Measurements from ENCODE around the gene HJURP.

DNA sequence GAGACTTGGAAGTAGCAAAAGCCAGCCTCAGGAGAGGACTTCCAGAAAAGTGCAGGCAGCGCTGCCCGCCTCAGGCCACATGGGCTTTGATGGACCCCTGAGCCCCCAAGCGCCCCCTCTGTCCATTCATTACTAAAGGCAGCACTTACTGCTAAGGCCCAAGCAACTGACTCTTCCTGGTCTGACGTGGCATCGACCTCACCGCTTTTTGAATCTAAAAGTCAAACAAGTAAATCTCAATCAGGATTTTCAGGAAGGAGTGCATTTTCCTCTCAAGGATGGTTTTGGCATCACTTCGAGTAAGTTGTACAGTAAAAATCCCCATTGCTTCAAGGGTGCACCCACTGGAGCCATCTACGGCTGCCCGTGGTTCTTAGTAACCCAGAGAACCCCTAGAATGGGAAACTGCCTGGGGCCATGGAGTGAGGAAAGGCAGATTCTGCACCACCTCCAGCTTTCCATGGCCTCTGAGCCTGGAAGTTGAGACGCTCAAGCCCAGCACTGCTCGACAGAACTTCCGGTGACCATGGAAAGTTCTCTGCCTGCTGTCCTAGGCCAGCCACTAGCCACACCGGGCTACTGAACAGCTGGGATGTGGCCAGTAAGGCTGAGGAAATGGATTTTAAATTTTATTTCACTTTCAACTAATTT lies 7.0 kb downstream of the HJURP start:
- no peak for TF ChIP-seq EP300 (IDR thresholded peaks at IDR 0.05)
- TF ChIP-seq, protein P1, sequence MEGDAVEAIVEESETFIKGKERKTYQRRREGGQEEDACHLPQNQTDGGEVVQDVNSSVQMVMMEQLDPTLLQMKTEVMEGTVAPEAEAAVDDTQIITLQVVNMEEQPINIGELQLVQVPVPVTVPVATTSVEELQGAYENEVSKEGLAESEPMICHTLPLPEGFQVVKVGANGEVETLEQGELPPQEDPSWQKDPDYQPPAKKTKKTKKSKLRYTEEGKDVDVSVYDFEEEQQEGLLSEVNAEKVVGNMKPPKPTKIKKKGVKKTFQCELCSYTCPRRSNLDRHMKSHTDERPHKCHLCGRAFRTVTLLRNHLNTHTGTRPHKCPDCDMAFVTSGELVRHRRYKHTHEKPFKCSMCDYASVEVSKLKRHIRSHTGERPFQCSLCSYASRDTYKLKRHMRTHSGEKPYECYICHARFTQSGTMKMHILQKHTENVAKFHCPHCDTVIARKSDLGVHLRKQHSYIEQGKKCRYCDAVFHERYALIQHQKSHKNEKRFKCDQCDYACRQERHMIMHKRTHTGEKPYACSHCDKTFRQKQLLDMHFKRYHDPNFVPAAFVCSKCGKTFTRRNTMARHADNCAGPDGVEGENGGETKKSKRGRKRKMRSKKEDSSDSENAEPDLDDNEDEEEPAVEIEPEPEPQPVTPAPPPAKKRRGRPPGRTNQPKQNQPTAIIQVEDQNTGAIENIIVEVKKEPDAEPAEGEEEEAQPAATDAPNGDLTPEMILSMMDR (IDR thresholded peaks at IDR 0.05): no peak
- no peak for TF ChIP-seq POLR2A (IDR thresholded peaks at IDR 0.05; ENCODE audit: low read depth)

Data from esophagus muscularis mucosa (tissue), 4 donors.